OCI-M2 (cell line): Measurements from ENCODE around the gene SNX9.
"Not testable (repeated sequence)": the region's sequence is repeated elsewhere in the genome, so short reads cannot be mapped to it uniquely, and the experiment has no call there.

Experiments used
- DNase-seq: peaks from one replicate; lab custom pipeline; 2025; ENCODE audit not compliant: unreplicated experiment; lab: John Stamatoyannopoulos, UW

The SNX9 gene

DNA sequence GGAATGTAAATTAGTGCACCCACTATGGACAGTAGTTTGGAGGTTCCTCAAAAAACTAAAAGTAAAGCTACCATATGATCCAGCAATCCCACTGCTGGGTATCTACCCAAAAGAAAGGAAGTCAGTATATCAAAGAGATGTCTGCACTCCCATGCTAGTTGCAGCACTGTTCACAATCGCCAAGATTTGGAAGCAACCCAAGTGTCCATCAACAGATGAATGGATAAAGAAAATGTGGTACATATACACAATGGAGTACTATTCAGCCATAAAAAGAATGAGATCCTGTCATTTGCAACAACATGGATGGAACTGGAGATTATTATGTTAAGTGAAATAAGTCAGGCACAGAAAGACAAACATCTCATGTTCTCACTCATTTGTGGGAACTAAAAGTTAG is 127.9 kb downstream of the SNX9 start:
- not testable (repeated sequence) for DNase-seq

DNA sequence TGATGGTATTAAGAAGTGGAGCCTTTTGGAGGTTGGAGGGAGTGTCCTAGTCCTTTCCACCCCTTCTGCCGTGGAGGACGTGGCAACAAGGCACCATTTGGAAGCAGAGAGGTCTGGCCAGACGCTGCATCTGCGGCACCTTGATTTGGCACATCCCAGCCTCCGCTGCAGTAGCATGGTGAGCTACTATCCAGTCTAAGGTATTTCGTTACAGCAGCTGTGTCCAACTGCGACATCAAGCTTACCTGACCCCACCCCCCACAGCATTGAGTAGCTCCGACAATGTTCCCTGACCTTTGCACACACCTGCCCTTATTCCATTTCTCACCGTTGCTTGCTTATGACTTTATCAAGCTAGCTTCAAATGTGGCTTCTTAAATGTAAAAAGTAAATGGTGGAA is 128.8 kb downstream of the SNX9 start:
- DNase-seq, result no peak

DNA sequence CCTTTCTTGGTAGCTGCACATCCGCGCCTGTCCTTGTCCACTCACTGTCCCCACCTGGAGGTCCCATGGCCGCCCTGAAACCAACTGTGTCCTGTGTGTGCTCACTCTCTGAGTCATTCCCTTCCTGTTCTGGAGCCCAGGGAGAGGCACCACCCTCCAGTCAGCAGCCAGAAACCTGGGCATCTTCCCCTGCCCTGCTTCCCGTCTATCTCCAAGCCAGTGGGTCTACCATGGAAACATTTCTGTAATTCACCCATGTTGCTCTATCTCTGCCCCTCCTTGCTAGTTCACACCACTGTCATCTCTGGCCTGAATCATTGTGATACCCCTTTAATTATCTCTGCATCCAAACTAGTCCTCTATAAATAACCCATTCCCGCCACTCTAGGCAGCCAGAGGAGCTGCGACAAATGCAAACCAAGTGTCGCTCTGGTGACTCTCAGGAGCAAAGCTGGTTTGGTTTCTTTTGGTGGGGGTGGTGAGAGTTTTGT is 129.9 kb downstream of the SNX9 start:
- no peak for DNase-seq

DNA sequence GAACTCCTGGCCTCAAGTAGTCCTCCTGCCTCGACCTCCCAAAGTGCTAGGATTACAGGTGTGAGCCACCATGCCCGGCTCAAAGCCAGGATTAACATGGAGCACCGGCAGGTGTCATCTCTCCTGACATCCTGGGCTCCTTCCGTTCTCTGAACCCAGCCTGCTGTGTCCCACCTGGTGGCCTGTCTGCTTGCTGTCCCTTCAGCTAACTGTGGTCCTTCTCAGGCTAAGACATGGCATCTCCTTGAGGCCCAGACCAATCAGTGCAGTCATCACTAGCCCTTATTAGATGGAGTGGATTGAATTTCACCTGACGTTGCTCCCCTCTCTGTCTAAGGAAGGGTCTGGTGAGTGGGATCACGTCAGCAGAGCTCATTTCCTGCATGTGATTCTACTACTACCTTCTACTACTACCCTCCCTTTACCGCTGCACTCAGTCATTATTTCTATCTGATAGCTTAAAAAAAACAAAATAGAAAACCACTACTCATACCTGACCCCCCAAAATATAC is 130.6 kb downstream of the SNX9 start:
- no peak for DNase-seq

DNA sequence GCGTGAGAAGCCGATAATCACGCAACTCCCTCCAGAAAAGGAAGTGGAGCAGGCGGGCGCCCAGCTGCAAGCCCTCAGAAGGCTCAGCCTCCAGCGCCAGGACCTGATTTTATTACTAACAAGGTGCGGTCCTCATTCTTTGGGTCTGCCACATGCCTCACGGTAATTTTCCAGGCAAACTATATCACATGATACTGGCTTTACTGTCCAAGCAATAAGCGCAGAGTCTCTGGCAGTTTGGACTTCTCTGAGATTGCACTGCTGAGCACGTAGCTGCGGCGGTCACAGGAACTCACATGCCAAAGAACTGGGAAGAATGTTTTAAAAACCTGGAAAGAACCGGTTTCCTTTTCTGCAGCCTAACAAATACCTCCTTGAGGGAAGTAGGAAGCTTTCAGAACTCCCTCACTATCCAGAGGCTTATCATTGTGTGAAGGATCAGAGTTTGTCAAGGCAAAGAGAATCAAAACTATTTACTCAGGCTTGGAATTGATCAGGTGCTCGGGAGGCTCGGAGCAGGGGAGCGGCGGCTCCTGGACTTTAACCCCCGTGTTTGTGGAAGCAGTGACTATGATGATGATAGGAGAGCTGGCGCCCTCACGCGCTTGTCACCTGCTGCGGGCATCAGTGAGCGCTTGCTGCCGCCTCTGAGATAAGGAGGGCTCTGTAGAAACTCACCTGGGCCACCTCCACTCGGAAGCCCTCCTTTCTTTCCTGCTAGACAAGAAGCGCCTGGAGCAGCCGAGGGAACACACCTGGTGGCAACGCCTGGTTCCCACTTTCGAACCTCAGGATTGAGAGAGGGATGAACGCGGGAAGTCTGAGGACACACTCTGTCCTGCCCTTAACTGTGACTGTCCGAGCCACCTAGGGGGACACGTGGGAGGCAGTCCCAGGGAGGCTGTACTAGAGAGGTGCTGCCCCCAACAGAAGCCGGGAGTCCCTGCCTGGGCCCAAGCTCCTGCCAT is 131.4 kb downstream of the SNX9 start:
- DNase-seq, result no peak

DNA sequence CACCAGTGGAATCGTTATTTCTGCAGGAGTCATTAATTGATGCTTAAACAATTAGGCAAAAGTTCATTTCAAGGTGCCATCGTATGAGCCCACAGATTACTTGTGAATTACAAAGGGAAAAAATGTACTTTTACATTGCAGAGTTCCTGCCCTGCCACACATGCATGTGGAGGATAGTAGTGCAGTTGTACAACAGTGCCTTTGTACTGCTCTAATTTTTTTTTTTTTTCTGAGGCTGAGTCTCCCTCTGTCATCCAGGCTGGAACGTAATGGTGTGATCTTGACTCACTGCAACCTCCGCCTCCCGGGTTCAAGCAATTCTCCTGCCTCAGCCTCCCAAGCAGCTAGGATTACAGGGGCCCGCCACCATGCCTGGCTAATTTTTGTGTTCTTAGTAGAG is 132.6 kb downstream of the SNX9 start:
- no peak for DNase-seq

DNA sequence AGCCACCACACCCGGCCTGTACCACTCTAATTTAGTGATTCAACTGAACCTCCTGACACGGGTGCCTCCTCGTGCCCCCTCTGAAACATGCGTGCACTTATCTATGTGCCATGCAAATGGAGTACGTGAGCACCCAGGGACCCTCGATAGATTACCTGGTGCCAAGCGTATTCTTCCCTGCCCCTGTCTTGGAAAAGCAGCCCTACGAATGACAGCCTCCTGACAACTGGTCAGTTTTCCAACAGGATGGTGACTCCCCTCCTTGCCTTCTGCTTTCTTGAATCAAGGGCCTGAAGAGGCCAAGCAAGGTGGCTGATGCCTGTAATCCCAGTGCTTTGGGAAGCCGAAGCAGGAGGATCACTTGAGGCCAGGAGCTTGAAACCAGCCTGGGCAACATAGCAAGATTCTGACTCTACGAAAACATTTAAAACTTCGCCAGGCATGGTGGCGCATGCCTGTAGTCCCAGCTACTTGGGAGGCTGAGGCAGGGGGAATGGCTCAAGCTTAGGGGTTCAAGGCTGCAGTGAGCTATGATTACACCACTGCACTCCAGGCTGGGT is 133.2 kb downstream of the SNX9 start:
- no peak for DNase-seq

DNA sequence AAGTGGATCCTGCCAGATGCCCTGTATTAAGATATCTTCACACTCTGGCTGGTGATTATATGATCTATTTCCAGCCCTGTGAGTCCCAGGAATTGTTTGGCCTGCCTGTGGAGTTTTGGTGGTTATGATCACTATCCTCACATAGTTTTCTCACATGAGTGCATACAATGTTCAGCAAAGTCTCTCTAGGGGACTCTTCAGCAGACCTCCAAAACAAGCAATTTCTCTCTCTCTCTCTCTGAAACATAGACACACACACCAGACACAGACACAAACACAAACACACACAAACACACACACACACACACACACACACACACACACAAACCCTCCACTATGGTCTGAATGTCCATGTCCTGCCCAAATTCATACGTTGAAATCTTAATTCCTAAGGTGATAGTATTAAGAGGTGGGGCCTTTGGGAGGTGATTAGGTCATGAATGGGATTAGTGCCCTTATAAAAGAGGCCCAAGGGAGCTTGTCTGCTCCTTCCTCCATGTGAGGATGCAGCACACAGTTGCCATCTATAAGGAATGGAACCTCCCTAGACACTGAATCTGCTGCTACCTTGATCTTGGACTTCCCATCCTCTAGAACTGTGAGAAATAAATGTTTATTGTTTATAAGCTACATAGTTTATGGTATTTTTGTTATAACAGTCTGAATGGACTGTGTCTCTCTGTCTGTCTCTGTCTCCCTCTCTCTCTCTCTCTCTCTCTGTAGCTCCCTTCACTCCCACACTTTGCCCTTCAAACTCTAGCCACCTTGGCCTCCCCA is 136.6 kb downstream of the SNX9 start:
- no peak for DNase-seq

DNA sequence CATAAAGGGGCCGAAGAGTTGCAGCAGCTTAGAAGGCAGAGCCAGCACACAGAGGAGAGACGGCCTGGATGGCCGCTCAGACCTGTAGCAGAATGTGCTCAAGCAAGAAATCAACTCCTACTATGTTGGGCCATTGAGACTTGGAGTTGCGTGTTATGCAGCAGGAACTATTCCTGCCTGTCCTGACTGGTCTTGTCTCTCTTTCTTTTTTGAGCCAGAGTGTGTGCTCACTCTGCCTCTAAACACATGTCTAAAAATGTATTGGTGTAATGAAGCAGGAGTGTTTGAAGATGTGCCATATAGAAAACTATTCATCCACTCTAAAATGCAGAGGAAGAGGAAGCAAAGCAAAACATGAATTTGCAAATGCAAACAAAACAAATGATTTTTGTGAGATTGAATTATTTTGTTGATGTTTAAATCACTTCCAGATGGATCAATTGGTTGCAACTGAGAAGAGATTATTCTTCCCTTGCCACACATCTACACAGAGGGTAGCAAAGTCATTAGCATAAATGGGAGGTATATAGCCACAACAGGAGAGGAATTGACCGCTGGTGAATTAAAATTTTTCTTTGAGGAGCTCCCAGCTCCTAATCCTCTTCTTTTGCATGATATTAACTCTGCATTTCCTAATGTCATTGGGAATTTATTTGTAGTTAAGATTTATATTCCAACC is 138.2 kb downstream of the SNX9 start:
- no peak for DNase-seq

DNA sequence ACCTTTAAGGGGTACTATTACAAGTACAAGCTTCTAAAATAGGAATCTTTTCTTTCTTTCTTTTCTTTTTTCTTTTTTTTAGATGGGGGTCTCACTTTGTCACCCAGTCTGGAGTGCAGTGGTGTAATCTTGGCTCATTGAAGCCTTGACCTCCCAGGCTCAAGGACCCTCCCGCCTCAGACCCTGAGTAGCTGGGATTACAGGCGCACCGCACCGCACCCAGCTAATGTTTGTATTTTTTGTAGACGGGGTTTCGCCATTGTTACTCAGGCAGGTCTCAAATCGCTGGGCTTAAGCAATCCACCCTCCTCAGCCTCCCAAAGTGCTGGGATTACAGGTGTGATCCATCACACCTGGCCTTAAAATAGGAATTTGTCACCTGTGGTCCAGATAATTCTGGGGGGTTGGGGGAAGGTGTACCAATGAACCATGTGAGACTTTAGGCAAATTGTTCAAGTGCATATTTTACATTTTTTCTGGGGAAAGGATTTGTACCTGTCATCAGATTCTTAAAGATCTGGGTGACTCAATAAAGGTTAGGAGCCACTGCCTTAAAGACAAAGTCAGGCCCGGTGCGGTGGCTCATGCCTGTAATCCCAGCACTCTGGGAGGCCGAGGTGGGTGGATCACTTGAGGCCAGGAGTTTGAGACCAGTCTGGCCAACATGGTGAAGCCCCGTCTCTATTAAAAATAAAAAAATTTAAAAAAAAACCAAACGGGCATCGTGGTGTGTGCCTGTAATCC is 139.0 kb downstream of the SNX9 start:
- no peak for DNase-seq

DNA sequence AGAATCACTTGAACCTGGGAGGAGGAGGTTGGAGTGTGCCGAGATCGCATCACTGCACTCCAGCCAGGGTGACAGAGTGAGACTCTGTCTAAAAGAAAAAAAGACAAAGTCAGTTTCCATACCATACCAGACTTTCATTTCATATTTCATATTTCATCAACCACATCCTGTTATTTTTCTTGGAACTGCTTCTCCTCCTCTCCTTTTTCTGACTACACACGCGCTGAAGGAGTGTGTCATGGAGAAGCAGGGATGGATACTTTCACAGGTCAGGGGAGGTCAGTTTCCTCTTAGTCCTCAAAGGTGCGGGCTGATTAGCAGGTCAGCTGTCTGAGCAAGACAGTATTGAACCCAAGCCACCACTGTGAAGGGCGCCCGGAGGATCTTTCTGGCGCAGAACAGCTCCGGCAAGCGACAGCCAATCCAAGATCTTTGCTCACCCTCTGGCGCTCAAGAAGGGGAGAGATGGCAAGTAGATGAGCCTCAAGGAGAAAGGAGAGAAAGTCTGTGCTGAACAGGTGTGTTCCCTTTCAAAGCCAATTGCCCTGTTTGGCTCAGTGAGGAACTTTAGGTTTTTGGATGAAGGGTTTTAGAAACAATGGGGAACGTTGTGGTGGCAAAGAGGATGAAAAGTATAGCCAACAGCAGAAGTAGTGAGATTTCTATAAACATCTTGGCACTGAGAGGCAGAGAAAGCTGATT is 139.7 kb downstream of the SNX9 start:
- DNase-seq, result no peak

DNA sequence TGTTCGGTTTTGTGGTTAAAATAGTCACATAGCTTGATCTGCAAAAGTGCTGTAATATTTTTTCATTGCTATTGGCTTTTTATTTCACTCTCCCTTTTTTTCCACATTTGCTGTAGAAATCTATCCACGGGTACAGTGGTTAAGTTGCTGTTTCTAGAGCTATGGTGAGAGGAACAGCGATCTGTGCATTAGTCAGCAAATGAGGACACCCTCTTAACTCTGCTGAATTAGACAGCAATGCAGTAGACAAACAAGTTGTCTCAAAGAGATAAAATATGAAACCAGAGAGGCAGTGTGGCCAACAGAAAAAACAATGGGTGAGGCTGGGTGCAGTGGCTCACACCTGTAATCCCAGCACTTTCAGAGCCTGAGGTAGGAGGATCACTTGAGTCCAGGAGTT is 141.1 kb downstream of the SNX9 start:
- no peak for DNase-seq

DNA sequence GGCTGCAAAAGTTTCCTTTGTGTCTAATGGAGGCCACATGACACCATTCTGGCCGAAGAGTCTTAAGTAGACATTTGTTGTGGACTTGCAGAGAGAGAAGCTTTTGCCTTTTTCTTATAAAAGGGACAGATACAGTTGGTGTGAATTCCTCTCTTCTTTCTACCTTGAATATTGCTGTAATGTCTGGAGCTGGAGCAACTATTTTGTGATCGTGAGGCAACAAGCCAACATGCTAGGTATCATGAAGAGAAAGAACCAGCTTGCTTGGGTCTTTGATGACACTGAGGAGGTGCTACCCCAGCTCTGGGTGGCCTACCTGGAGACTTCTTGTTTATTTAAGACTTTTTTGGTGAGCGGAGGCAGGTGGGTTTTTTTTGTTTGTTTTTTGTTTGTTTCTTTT is 142.3 kb downstream of the SNX9 start:
- no peak for DNase-seq

DNA sequence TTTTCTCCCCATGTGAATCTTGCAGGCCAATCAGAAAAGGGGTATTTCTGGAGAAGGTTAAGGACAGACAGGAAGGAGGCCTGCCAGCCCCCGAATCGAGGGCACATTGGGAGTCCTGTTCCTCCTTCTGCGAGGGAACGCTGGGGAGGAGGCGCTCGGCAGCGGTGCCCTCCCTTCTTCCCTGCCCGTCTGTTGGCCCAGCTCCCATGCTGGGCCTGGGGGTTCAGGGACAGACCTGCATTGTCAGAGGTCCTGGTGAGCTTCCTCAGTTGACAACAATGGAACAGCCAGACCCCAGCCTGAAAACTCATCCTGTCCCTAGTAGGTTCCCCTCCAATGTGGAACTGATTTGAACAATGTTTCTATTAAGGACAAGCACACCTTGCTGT is 143.5 kb downstream of the SNX9 start:
- no peak for DNase-seq

DNA sequence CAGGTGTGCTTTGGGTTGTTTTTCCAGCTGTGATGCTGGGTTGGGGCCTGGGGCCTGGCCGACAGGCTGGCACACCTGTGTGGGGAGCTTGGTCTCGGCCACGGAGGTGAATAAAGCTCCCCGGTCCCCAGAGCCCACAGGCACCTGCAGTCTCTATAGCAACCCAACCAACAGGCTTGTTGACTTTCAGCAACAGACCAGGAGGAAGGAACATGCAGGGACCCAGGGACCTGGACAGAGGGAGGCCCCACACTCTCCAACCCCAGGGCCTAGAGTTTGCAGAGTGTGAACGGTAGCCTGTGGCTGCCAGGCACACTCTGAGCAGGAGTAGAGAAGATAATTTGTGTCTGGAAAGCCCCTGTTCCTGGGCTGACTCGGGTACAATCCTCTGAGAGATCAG is 144.0 kb downstream of the SNX9 start:
- DNase-seq, result no peak

DNA sequence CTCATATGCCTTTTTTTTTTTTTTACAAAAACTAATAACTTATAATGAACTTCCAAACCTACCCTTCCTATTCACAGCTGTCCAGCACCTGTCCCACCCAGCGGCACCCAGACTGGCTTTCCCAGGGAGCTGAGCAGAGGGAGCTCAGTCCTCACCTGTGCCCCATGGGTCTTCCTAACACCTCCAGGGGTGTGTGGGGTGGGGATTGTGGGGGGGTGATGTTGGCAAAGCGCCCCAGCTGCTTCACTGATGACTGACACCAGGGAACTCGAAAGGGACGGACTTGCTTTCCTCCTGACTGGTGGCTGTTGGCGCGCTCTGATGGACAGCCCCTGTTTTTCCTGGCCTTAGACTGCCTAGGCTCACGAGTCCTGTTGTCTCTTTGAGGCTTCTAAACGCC is 144.4 kb downstream of the SNX9 start:
- no peak for DNase-seq

DNA sequence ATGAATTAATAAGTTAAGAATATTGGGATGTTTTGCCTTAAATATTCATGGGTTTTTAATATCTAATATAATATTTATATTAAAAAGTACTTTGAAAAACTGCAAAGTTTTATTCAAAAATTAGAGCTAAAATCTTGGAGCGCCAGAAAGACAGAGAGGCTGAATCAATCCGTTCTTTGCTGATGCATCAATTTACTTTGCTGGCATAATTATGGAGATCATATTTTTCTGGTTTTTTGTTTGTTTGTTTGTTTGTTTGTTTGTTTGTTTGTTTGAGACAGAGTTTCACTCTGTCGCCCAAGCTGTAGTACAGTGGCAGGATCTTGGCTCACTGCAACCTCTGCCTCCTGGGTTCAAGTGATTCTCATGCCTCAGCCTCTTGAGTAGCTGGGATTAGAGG is 149.1 kb downstream of the SNX9 start:
- not testable (repeated sequence) for DNase-seq

DNA sequence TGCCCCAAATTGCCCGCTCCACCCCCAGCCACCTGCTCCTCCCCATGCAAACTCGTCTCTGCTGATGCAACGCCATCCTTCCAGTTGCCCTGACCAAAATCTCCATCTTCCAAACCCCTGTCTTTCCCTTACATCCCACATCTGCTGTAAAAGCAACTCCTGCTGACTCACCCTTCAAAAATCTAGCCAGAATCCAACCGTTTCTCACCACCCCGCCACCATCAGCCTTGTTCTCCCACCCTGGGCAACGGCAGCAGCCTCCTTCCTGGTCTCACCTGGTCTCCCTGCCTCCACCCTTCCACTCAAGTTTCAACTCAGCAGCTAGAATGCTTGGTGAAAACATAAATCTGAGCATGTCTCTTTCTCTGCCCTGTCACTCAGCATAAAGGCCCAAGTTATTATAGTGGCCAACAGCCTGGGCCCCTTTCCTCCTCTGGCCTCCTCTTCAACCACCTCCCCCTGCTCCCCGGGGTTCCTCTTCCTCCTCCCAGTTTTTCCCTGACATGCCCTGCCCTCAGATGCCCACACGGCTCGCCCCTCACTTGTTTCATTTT is 151.4 kb downstream of the SNX9 start:
- DNase-seq, result no peak

DNA sequence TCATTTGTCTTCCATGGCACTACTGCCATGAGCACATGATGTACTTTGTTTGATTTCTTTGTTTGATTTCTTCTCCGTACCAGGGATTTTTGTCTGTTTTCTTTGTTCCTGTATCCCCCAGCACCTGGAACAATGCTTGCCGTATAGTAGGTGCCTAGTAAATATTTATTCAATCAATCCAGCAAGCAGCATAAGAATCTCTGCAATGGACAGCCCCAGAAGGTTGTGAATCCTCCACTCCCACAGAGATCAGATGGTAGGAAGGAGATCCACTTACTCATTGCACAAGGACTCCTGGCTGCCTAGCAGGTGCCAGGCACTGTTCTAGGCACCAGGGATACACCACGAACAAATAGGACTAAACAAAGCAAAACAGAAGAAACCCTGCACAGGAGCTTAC is 151.9 kb downstream of the SNX9 start:
- no peak for DNase-seq
